ENCODE results near the gene GCN1.

The GCN1 gene

DNA sequence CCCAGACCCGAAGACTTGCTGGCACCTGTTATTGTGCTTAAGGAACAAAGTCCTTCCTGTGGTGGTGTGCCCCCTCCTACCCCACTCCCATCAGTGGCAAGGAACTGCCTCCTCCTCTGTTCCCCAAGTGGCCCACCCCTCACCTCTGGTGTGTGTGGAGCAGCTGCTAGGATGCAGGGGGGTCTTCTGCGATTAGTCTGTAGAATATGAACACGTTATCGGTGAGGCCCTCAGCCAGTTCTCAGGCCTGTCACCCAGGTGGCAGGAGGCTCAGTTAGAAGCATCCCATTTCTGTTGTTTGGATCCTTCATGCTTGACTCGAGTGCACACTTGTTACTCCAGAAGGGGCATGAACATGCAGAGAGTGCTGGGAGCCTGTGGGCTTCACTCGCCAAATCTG, 117.3 kb downstream of the GCN1 start:
- DNase-seq (ENCODE audit: low read depth in 4 of 4, low spot score in 1 of 4): no peak
